Measurements from ENCODE around the gene SLC12A9. TPM values are rescaled to one million over a fixed set of nuclear protein-coding genes. Genes with fewer than 3 reads are reported as not detected.

The SLC12A9 gene
- total and polyA plus RNA-seq, 2 donors, result 7.5 to 48.0 TPM

GRCh38 chr7:100894860-100895700 is 42.6 kb downstream of the SLC12A9 start:
- H3K27me3 ChIP-seq (ENCODE audit: control insufficient read depth in 2 of 2, insufficient read depth in 1 of 2, low read length in 1 of 2), result peaks cover 73 to 89% of the 10 kb centered on the region in 2 donors
- no peak overlapping the region for H3K27ac ChIP-seq (ENCODE audit: low read depth in 1 of 2, low read length in 1 of 2)
- peak in 3 of 9 donors; percentile 51 to 60 (median 59) for DNase-seq (ENCODE audit: low read depth in 6 of 9, low spot score in 9 of 9)
- H3K9me3 ChIP-seq (ENCODE audit: control insufficient read depth in 2 of 2, insufficient read depth in 1 of 2, low read length in 1 of 2), result peaks cover 0 to 10% of the 10 kb centered on the region in 2 donors
- H3K4me1 ChIP-seq (ENCODE audit: control insufficient read depth in 2 of 2, insufficient read depth in 2 of 2, low read length in 2 of 2), result peaks cover 15 to 25% of the 10 kb centered on the region in 2 donors
- peak overlapping the region; percentile 22 to 42 for H3K4me3 ChIP-seq (ENCODE audit: low read length in 2 of 2)
- WGBS, result 1% methylated on average over 83 of the region's 83 CpGs
- no peaks in the 10 kb centered on the region for H3K36me3 ChIP-seq (ENCODE audit: control insufficient read depth in 2 of 2, insufficient read depth in 2 of 2, low read length in 1 of 2)

- no peak for DNase-seq (ENCODE audit: low read depth in 6 of 9, low spot score in 9 of 9)
- peaks cover 69 to 83% of the 10 kb centered on the region in 2 donors for H3K27me3 ChIP-seq (ENCODE audit: control insufficient read depth in 2 of 2, insufficient read depth in 1 of 2, low read length in 1 of 2)
- peak within 1 kb of the TSS in 1 of 2 donors; percentile 31 for H3K27ac ChIP-seq (ENCODE audit: low read depth in 1 of 2, low read length in 1 of 2)
- WGBS, result under 1% methylated on average over 26 of the region's 32 CpGs
- no peaks in the 10 kb centered on the region for H3K36me3 ChIP-seq (ENCODE audit: control insufficient read depth in 2 of 2, insufficient read depth in 2 of 2, low read length in 1 of 2)
- peak within 1 kb of the TSS; percentile 22 to 42 for H3K4me3 ChIP-seq (ENCODE audit: low read length in 2 of 2)
- H3K4me1 ChIP-seq (ENCODE audit: control insufficient read depth in 2 of 2, insufficient read depth in 2 of 2, low read length in 2 of 2), result peaks cover 11 to 20% of the 10 kb centered on the region in 2 donors
- H3K9me3 ChIP-seq (ENCODE audit: control insufficient read depth in 2 of 2, insufficient read depth in 1 of 2, low read length in 1 of 2), result peaks cover 0 to 10% of the 10 kb centered on the region in 2 donors
Measured at GRCh38 chr7:100895701-100895955, 43.1 kb downstream of the SLC12A9 start, which contains the start of gene ACHE. Gene ACHE (minus strand): TSS chr7:100895888. CDS start chr7:100894232, 1,656 bp downstream.

GRCh38 chr7:100895956-100896731 is 43.6 kb downstream of the SLC12A9 start:
- Histone ChIP-seq H3K9me3 (ENCODE audit: control insufficient read depth in 2 of 2, insufficient read depth in 1 of 2, low read length in 1 of 2) (peaks cover 0 to 10% of the 10 kb centered on the region in 2 donors), H3K4me3 (ENCODE audit: low read length in 2 of 2) (peak overlapping the region in 1 of 2 donors; percentile 42), H3K36me3 (ENCODE audit: control insufficient read depth in 2 of 2, insufficient read depth in 2 of 2, low read length in 1 of 2) (no peaks in the 10 kb centered on the region), H3K4me1 (ENCODE audit: control insufficient read depth in 2 of 2, insufficient read depth in 2 of 2, low read length in 2 of 2) (peaks cover 6 to 15% of the 10 kb centered on the region in 2 donors), H3K27me3 (ENCODE audit: control insufficient read depth in 2 of 2, insufficient read depth in 1 of 2, low read length in 1 of 2) (peaks cover 64 to 83% of the 10 kb centered on the region in 2 donors), H3K27ac (ENCODE audit: low read depth in 1 of 2, low read length in 1 of 2) (peak overlapping the region in 1 of 2 donors; percentile 31)
- whole genome bisulfite sequencing, result 8% methylated on average over 54 of the region's 54 CpGs
- no peak for DNase-seq (ENCODE audit: low read depth in 6 of 9, low spot score in 9 of 9)

GRCh38 chr7:100896732-100897608 is 44.5 kb downstream of the SLC12A9 start:
- peaks cover 56 to 76% of the 10 kb centered on the region in 2 donors for H3K27me3 ChIP-seq (ENCODE audit: control insufficient read depth in 2 of 2, insufficient read depth in 1 of 2, low read length in 1 of 2)
- H3K9me3 ChIP-seq (ENCODE audit: control insufficient read depth in 2 of 2, insufficient read depth in 1 of 2, low read length in 1 of 2), result peaks cover 0 to 10% of the 10 kb centered on the region in 2 donors
- DNase-seq (ENCODE audit: low read depth in 6 of 9, low spot score in 9 of 9), result peak in 2 of 9 donors; percentile 56 to 60
- H3K4me1 ChIP-seq (ENCODE audit: control insufficient read depth in 2 of 2, insufficient read depth in 2 of 2, low read length in 2 of 2), result peaks cover 6 to 13% of the 10 kb centered on the region in 2 donors
- no peaks in the 10 kb centered on the region for H3K36me3 ChIP-seq (ENCODE audit: control insufficient read depth in 2 of 2, insufficient read depth in 2 of 2, low read length in 1 of 2)
- peak overlapping the region in 1 of 2 donors; percentile 26 for H3K27ac ChIP-seq (ENCODE audit: low read depth in 1 of 2, low read length in 1 of 2)
- 3% methylated on average over 95 of the region's 95 CpGs for WGBS
- H3K4me3 ChIP-seq (ENCODE audit: low read length in 2 of 2), result peak overlapping the region in 1 of 2 donors; percentile 39

- DNase-seq (ENCODE audit: low read depth in 6 of 9, low spot score in 9 of 9), result no peak
- Histone ChIP-seq H3K4me1 (ENCODE audit: control insufficient read depth in 2 of 2, insufficient read depth in 2 of 2, low read length in 2 of 2) (peaks cover 6 to 13% of the 10 kb centered on the region in 2 donors), H3K9me3 (ENCODE audit: control insufficient read depth in 2 of 2, insufficient read depth in 1 of 2, low read length in 1 of 2) (peaks cover 0 to 10% of the 10 kb centered on the region in 2 donors), H3K4me3 (ENCODE audit: low read length in 2 of 2) (no peak overlapping the region), H3K36me3 (ENCODE audit: control insufficient read depth in 2 of 2, insufficient read depth in 2 of 2, low read length in 1 of 2) (no peaks in the 10 kb centered on the region), H3K27me3 (ENCODE audit: control insufficient read depth in 2 of 2, insufficient read depth in 1 of 2, low read length in 1 of 2) (peaks cover 52 to 73% of the 10 kb centered on the region in 2 donors), H3K27ac (ENCODE audit: low read depth in 1 of 2, low read length in 1 of 2) (no peak overlapping the region)
- 84% methylated on average over 13 of the region's 13 CpGs for whole genome bisulfite sequencing
Measured at GRCh38 chr7:100897772-100898454, 45.4 kb downstream of the SLC12A9 start.

- H3K9me3 ChIP-seq (ENCODE audit: control insufficient read depth in 2 of 2, insufficient read depth in 1 of 2, low read length in 1 of 2), result peaks cover 0 to 5% of the 10 kb centered on the region in 2 donors
- H3K27me3 ChIP-seq (ENCODE audit: control insufficient read depth in 2 of 2, insufficient read depth in 1 of 2, low read length in 1 of 2), result peaks cover 39 to 58% of the 10 kb centered on the region in 2 donors
- H3K27ac ChIP-seq (ENCODE audit: low read depth in 1 of 2, low read length in 1 of 2), result no peak overlapping the region
- 97% methylated on average over 5 of the region's 5 CpGs for WGBS
- H3K36me3 ChIP-seq (ENCODE audit: control insufficient read depth in 2 of 2, insufficient read depth in 2 of 2, low read length in 1 of 2), result no peaks in the 10 kb centered on the region
- H3K4me3 ChIP-seq (ENCODE audit: low read length in 2 of 2), result no peak overlapping the region
- H3K4me1 ChIP-seq (ENCODE audit: control insufficient read depth in 2 of 2, insufficient read depth in 2 of 2, low read length in 2 of 2), result peaks cover 6 to 13% of the 10 kb centered on the region in 2 donors
- no peak for DNase-seq (ENCODE audit: low read depth in 6 of 9, low spot score in 9 of 9)
Measured at GRCh38 chr7:100899432-100899831, 46.9 kb downstream of the SLC12A9 start.

- peaks cover 23 to 44% of the 10 kb centered on the region in 2 donors for H3K27me3 ChIP-seq (ENCODE audit: control insufficient read depth in 2 of 2, insufficient read depth in 1 of 2, low read length in 1 of 2)
Measured at GRCh38 chr7:100900978-100901377, 48.5 kb downstream of the SLC12A9 start.

GRCh38 chr7:100901921-100902332 is 49.4 kb downstream of the SLC12A9 start:
- Histone ChIP-seq H3K27ac (ENCODE audit: low read depth in 1 of 2, low read length in 1 of 2) (no peak overlapping the region), H3K4me1 (ENCODE audit: control insufficient read depth in 2 of 2, insufficient read depth in 2 of 2, low read length in 2 of 2) (peaks cover 0 to 4% of the 10 kb centered on the region in 2 donors), H3K36me3 (ENCODE audit: control insufficient read depth in 2 of 2, insufficient read depth in 2 of 2, low read length in 1 of 2) (no peaks in the 10 kb centered on the region), H3K27me3 (ENCODE audit: control insufficient read depth in 2 of 2, insufficient read depth in 1 of 2, low read length in 1 of 2) (peaks cover 14 to 35% of the 10 kb centered on the region in 2 donors), H3K9me3 (ENCODE audit: control insufficient read depth in 2 of 2, insufficient read depth in 1 of 2, low read length in 1 of 2) (no peaks in the 10 kb centered on the region), H3K4me3 (ENCODE audit: low read length in 2 of 2) (no peak overlapping the region)
- WGBS, result 88% methylated on average over 5 of the region's 5 CpGs
- DNase-seq (ENCODE audit: low read depth in 6 of 9, low spot score in 9 of 9), result no peak

More at GRCh38 chr7:100900978-100901377, 48.5 kb downstream of the SLC12A9 start:
- H3K27ac ChIP-seq (ENCODE audit: low read depth in 1 of 2, low read length in 1 of 2), result no peak overlapping the region
- no peak overlapping the region for H3K4me3 ChIP-seq (ENCODE audit: low read length in 2 of 2)
- H3K36me3 ChIP-seq (ENCODE audit: control insufficient read depth in 2 of 2, insufficient read depth in 2 of 2, low read length in 1 of 2), result no peaks in the 10 kb centered on the region
- H3K4me1 ChIP-seq (ENCODE audit: control insufficient read depth in 2 of 2, insufficient read depth in 2 of 2, low read length in 2 of 2), result peaks cover 6 to 7% of the 10 kb centered on the region in 2 donors
- WGBS, result 98% methylated on average over 2 of the region's 2 CpGs
- peaks cover 0 to 5% of the 10 kb centered on the region in 2 donors for H3K9me3 ChIP-seq (ENCODE audit: control insufficient read depth in 2 of 2, insufficient read depth in 1 of 2, low read length in 1 of 2)
- DNase-seq (ENCODE audit: low read depth in 6 of 9, low spot score in 9 of 9), result no peak

All from thymus (tissue), 11 donors.